Neural progenitor cell (in vitro differentiated cells): Measurements from ENCODE around the gene ZNF597.

Experiments used
- CTCF ChIP-seq: fragments of 200-600 bp; sonication (generic); IDR thresholded peaks from 2 replicates; pipeline ENCODE4 v1.5.1; 2017; ENCODE audit warnings: antibody characterized with exemption, mild to moderate bottlenecking
- EZH2phosphoT487 ChIP-seq: fragments of 200-600 bp; sonication (generic); IDR thresholded peaks from 2 replicates; pipeline ENCODE4 v1.6.1; 2017; ENCODE audit warnings: antibody characterized with exemption

- no peak for TF ChIP-seq CTCF
- no peak for TF ChIP-seq EZH2phosphoT487
Measured at GRCh38 chr16:3488801-3489200, 45.5 kb upstream of the ZNF597 start.
